B cell (primary cell): ENCODE data around the gene RAC2. TPM values are rescaled to one million over a fixed set of nuclear protein-coding genes. Genes with fewer than 3 reads are reported as not detected.

Source experiments
- ATAC-seq: fragments of 200-7000 bp; cut with Tn5 transposase; one replicate; pipeline ENCODE4 v1.10.0; 2021; ENCODE audit warnings: low read depth, mild to moderate bottlenecking, moderate number of reproducible peaks, moderate library complexity
- CTCF ChIA-PET: fragments of 350-600 bp; sonication (Branson Sonifier 250); formaldehyde crosslinking; loops from one replicate; lab custom pipeline; 2021; ENCODE audit warnings: antibody characterized with exemption, inconsistent platforms; lab: Charles Lee
- POLR2A ChIA-PET: fragments of 350-600 bp; sonication (Branson Sonifier 250); formaldehyde crosslinking; loops from one replicate; lab custom pipeline; 2021; ENCODE audit warnings: antibody characterized with exemption; lab: Charles Lee
- DNase-seq: peaks from one replicate; pipeline ENCODE4 v3.0.0; 2013
- H2AFZ ChIP-seq: 2 replicates; pipeline ENCODE4 v1.6.1; 2012; ENCODE audit warnings: mild to moderate bottlenecking, low read depth, low read length; ENCODE audit not compliant: insufficient read depth, poor library complexity, severe bottlenecking
- H3K27ac ChIP-seq, 2 donors: 1 replicate in 1 of 2; 2 replicates in 1 of 2; pipeline ENCODE4 v1.5.1; 2012 to 2013; ENCODE audit warnings: low read length in 2 of 2, mild to moderate bottlenecking in 2 of 2, moderate library complexity in 1 of 2
- H3K27me3 ChIP-seq, 4 experiments: fragments of 200-600 bp in 1 of 4; sonication (generic) in 1 of 4; replicated peaks in 1 of 4; 1 replicate in 2 of 4; 2 replicates in 2 of 4; pipeline versions ENCODE4 v1.6.1 to v1.7.0; 2013 to 2016; ENCODE audit warnings: low read length in 3 of 4, mild to moderate bottlenecking in 2 of 4, mixed read lengths in 1 of 4, moderate library complexity in 1 of 4; ENCODE audit not compliant: insufficient read depth in 4 of 4, control insufficient read depth in 3 of 4; ENCODE audit errors: control extremely low read depth in 1 of 4
- H3K36me3 ChIP-seq, 2 experiments: replicated peaks in 1 of 2; 1 replicate in 1 of 2; 2 replicates in 1 of 2; pipeline versions ENCODE4 v1.6.1 to v1.7.1; 2013; ENCODE audit warnings: low read length in 1 of 2; ENCODE audit not compliant: insufficient read depth in 2 of 2, control insufficient read depth in 1 of 2; ENCODE audit errors: control extremely low read depth in 1 of 2, extremely low read depth in 1 of 2
- H3K4me1 ChIP-seq, 2 donors: fragments of 200-600 bp in 1 of 2; sonication (generic) in 1 of 2; 1 replicate in 1 of 2; 2 replicates in 1 of 2; pipeline versions ENCODE4 v1.5.1 to v1.6.1; 2013 to 2017; ENCODE audit warnings: low read length in 2 of 2; ENCODE audit not compliant: control insufficient read depth in 2 of 2, insufficient read depth in 2 of 2
- H3K4me2 ChIP-seq: replicated peaks from 2 replicates; pipeline ENCODE3; 2012; ENCODE audit warnings: mild to moderate bottlenecking, low read depth, low read length; ENCODE audit not compliant: poor library complexity, severe bottlenecking
- H3K4me3 ChIP-seq, 5 experiments: fragments of 200-600 bp in 1 of 5; sonication (generic) in 1 of 5; 1 replicate in 3 of 5; 2 replicates in 2 of 5; pipeline versions ENCODE4 v1.5.1 to v1.7.0; 2011 to 2016; ENCODE audit warnings: low read length in 4 of 5, mild to moderate bottlenecking in 4 of 5, low read depth in 2 of 5, control low read depth in 1 of 5, moderate library complexity in 1 of 5; ENCODE audit not compliant: insufficient read depth in 1 of 5; ENCODE audit errors: control extremely low read depth in 1 of 5, extremely low read depth in 1 of 5
- H3K79me2 ChIP-seq: fragments of 200-600 bp; sonication (generic); one replicate; pipeline ENCODE4 v1.6.0; 2016; ENCODE audit warnings: low read length; ENCODE audit not compliant: control insufficient read depth, insufficient read depth
- H3K9ac ChIP-seq: fragments of 200-600 bp; sonication (generic); 2 replicates; pipeline ENCODE4 v1.6.1; 2017; ENCODE audit warnings: mild to moderate bottlenecking, low read length, moderate library complexity
- H3K9me3 ChIP-seq, 3 donors: one replicate each; pipeline versions ENCODE4 v1.6.1 to v1.7.1; 2013; ENCODE audit warnings: low read length in 2 of 3; ENCODE audit not compliant: control insufficient read depth in 2 of 3, insufficient read depth in 1 of 3; ENCODE audit errors: control extremely low read depth in 1 of 3
- H4K20me1 ChIP-seq: 2 replicates; pipeline ENCODE4 v1.6.0; 2012; ENCODE audit warnings: mild to moderate bottlenecking, low read length; ENCODE audit not compliant: insufficient read depth, control insufficient read depth, poor library complexity, severe bottlenecking
- H3K27ac Mint-ChIP-seq: one replicate; pipeline ENCODE4 v1.8.0; 2021; ENCODE audit warnings: mixed read lengths
- H3K27me3 Mint-ChIP-seq: one replicate; pipeline ENCODE4 v1.8.0; 2021; ENCODE audit warnings: mixed read lengths
- H3K4me1 Mint-ChIP-seq: one replicate; pipeline ENCODE4 v1.8.0; 2021; ENCODE audit warnings: mixed read lengths
- H3K4me3 Mint-ChIP-seq: one replicate; pipeline ENCODE4 v1.8.0; 2021; ENCODE audit warnings: mixed read lengths
- H3K9me3 Mint-ChIP-seq: one replicate; pipeline ENCODE4 v1.8.0; 2022; ENCODE audit warnings: mixed read lengths; ENCODE audit not compliant: insufficient read depth
- EZH2 ChIP-seq: IDR thresholded peaks from 2 replicates; pipeline ENCODE4 v1.6.1; 2012; ENCODE audit warnings: borderline replicate concordance, low read depth, mild to moderate bottlenecking, moderate library complexity, low read length; ENCODE audit not compliant: insufficient read depth, poor library complexity, severe bottlenecking
- WGBS: methylation state at CpG from one replicate; pipeline ENCODE4 v1.1.5; 2013; ENCODE audit warnings: missing lambda C conversion rate; ENCODE audit not compliant: insufficient coverage; 5-methylcytosine and 5-hydroxymethylcytosine counted together
- intact Hi-C: fragments of 100-400 bp; cut with micrococcal nuclease; formaldehyde crosslinking; loops from one replicate; pipeline ENCODE4 v1.10.0; 2022
- polyA plus RNA-seq: library from polyadenylated mRNA; depleted of rRNA; stranded (reverse); fragments of >200 nt; gene quantifications from 2 replicates; pipeline ENCODE4 v1.2.3, GENCODE V29; 2012
- total RNA-seq, 2 donors: library from RNA; stranded (reverse); fragments of 120-200 nt in 1 of 2; gene quantifications; 1 replicate in 1 of 2; 2 replicates in 1 of 2; pipeline versions ENCODE4 v1.2.3 to v1.2.4, GENCODE V29; 2013 to 2022
- TF ChIP-seq, protein P1 (sequence below): fragments of 200-600 bp; IDR thresholded peaks from one replicate; pipeline ENCODE4 v1.8.0; 2022; ENCODE audit warnings: antibody characterized with exemption, mild to moderate bottlenecking

The RAC2 gene
- total and polyA plus RNA-seq, 2 donors (not counting 1 experiment from before 2014, with no cell fraction given): 273 to 776 TPM

- peak overlapping the region; percentile 26 for H3K27ac Mint-ChIP-seq
- Histone ChIP-seq H3K4me1 (peaks cover 0 to 2% of the 10 kb centered on the region in 2 donors), H3K36me3 (no peaks in the 10 kb centered on the region), H2AFZ (no peak overlapping the region), H3K4me2 (no peak overlapping the region), H3K9me3 (no peaks in the 10 kb centered on the region), H3K79me2 (peaks cover 5% of the 10 kb centered on the region), H3K27ac (no peak overlapping the region), H3K9ac (no peak overlapping the region), H4K20me1 (no peaks in the 10 kb centered on the region), H3K27me3 (no peaks in the 10 kb centered on the region), H3K4me3 (no peak overlapping the region)
- no peak overlapping the region for H3K4me3 Mint-ChIP-seq
- ChIA-PET POLR2A (interaction anchor here (0.5 to 0.6 kb wide), 2 partner anchors 12 to 16 kb away, joined by 4 to 7 read pairs; no protein-coding TSS in a partner anchor), CTCF (interaction anchor here (1.1 to 2.1 kb wide), 4 partner anchors 9 to 50 kb away, joined by 3 to 8 read pairs (median 4); no protein-coding TSS in a partner anchor)
- DNase-seq (no peak), ATAC-seq (no peak)
- intact Hi-C loops: no loop called here
- no peaks in the 10 kb centered on the region for H3K9me3 Mint-ChIP-seq
- TF ChIP-seq EZH2: no peak
- TF ChIP-seq, protein P1, sequence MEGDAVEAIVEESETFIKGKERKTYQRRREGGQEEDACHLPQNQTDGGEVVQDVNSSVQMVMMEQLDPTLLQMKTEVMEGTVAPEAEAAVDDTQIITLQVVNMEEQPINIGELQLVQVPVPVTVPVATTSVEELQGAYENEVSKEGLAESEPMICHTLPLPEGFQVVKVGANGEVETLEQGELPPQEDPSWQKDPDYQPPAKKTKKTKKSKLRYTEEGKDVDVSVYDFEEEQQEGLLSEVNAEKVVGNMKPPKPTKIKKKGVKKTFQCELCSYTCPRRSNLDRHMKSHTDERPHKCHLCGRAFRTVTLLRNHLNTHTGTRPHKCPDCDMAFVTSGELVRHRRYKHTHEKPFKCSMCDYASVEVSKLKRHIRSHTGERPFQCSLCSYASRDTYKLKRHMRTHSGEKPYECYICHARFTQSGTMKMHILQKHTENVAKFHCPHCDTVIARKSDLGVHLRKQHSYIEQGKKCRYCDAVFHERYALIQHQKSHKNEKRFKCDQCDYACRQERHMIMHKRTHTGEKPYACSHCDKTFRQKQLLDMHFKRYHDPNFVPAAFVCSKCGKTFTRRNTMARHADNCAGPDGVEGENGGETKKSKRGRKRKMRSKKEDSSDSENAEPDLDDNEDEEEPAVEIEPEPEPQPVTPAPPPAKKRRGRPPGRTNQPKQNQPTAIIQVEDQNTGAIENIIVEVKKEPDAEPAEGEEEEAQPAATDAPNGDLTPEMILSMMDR: no peak
- no peaks in the 10 kb centered on the region for H3K27me3 Mint-ChIP-seq
- no peaks in the 10 kb centered on the region for H3K4me1 Mint-ChIP-seq
- 87% methylated on average over 15 of the region's 15 CpGs for WGBS
Measured at GRCh38 chr22:37210041-37210803, 33.8 kb downstream of the RAC2 start.
